ENCODE measurements around the gene INSRR.

INSRR gene

DNA sequence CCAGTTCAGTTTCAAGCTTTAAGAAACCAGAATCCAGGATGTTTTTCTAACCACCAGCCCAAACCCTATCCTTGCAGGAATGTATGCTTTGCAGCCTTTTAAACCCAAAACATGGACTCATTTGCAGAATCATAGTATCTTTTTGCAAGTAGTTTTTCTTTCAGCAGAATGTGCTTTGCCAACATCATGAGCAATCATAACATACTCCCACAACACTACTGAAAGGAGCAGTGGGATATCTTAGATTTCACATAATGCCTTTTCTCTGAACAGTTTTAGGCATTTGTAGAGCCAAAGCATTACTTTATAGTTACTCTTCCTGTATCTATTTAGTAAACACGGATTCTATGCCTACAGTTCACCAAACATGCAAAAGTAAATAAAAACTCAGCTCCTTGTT is 32.3 kb downstream of the INSRR start:
- no peak for DNase-seq (ENCODE audit: low spot score)

DNA sequence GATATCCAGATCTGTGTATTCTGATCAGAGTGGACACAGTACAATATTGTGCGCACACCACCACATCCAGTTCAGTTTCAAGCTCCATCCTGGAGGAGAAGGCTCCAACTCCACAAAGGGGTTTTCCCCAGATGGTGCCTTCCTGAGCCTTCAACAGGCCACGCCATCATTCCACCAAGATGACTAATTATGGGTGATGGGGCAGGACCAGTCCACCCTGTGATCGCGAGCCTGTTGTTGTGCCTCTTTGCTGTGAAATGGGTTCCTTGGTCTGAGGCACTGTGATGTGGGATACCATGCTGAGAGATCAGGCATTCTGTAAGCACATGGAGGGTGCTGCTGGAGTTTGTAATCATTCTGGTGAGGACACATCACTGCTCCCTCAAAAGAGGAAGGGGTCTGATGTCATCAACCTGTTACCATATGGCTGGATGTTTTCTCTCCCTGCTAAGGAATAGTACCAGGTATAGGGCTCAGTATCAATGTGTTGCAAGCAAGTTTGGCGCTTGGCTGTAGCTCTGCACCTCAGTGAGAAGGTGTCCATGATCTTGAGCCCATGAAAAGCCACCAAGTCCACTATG is 35.6 kb downstream of the INSRR start:
- DNase-seq (ENCODE audit: low spot score): no peak

DNA sequence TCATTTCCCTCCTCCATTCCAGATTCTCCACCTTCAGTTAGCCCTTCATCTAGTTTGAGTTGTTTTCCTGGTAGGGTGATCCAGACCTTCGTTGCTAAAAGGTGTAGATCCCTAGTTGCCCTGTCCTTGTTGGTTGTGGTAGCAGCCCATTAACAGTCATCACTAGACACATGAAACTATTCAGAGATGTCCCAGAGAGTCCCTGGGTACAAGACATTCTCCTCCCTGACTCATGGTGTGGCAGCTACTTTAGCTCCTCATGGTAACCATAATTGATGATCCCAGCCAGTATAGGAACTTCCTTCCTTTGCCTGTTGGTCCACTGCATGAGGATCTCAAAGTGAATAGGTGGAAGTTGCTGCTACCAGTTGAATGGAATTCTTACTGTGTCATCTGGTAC is 36.2 kb downstream of the INSRR start:
- DNase-seq (ENCODE audit: low spot score): no peak

DNA sequence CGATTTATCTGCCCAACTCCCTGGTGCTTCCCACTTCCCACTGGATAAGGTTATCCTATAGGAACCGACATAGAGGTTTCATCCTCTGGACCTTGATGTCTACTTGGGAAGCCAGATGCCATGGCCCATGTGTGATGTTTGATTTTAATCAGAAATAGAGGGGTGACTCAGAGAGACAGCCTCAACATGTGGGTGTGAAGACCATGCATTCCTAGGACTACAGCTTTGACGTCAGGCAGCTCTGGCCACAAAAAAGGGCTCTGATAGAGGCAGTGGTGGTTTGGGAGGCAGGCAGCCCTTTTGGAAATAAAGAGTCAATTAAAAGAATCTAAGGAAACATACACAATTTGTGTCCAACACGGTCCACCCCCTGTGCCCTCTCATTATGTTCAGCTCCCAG is 37.1 kb downstream of the INSRR start:
- DNase-seq (ENCODE audit: low spot score): no peak

DNA sequence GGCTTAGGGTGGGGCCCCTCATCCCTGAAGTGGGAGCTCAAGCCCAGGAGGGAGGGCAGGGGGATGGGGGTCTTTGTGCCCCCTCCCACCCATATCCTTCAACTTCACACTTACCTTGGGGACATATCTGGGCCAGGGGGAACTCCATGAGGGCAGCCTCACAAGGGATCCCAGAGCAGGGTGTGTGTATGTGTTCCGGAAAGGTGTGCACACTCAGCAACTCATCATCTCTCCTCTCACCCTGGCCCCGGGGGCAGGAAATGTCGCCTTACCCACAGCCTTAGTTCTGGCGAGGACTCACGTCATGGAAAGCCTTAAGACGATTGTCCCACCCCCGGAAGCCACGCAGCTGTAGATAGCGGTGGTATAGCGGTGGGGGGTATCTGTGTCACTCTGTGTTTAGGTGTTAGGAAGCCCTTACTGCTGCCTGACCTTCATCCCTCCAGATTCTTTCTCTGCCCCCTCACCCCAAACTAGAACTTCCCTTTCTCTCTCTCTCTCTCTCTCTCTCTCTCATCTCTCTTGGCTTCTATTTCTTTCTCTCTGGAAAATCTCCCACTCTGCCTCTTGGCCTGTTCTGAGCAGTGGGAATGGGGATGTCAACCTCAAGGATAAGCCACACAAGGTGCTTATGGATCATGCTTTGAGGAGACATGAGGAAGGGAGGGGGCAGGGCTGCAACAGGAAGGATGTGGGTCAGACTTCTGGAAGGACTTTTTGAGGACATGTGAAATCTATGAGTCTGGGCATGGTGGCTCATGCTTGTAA is 42.2 kb downstream of the INSRR start, which contains the start of gene SH2D2A:
TSS of gene SH2D2A (minus strand) at position 288 of the 768 bp plus-strand sequence. CDS start at position 148, 140 bp downstream.
- DNase-seq (ENCODE audit: low spot score): peak; percentile 94

DNA sequence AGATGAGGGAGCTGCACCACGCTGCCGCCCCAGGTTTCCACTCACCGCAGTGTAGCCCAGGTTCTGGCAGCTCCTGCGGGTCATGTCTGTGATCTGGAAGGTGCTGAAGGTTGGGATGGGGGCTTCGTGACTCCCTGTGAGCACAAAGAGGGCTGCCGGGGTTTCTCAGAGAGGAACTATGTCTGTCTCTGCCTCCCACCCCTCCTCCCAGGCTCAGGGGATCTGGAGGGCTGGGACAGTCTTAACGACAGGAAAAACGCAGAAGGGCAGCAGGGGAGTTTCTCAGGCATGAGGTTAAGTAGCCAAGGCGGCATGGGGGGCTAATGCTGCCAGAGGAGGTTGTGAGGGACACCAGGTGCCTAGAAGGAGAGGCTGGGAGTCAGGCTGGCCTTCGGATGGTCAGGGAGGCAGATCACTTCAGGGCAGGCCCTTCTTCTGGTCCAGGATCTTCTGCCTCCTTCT is 42.9 kb downstream of the INSRR start:
- no peak for DNase-seq (ENCODE audit: low spot score)

DNA sequence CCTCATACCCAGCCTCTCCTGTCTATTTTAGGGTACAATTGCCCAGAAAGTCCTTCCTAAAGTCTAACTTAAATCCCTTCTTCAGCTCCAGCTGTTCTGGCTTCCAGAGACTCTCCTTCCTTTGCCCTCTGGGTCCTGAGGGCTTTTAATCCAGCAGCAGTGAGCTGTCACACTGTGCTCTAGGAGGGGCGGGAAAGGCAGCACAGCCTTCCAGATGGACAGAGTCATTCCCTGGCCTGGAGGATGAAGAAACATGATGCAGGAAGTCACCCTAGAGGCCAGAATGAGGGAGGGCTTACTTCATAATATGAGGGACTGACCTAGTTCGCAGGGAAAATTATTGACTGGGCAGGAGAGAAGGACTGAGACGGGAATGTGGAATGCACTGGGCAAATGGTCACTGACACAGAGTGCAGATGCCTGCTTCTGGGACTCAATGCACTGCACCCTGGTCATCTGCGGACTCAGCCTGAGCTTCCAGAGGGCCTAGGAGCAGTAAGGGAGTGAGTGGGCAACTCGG is 43.5 kb downstream of the INSRR start:
- DNase-seq (ENCODE audit: low spot score): no peak

DNA sequence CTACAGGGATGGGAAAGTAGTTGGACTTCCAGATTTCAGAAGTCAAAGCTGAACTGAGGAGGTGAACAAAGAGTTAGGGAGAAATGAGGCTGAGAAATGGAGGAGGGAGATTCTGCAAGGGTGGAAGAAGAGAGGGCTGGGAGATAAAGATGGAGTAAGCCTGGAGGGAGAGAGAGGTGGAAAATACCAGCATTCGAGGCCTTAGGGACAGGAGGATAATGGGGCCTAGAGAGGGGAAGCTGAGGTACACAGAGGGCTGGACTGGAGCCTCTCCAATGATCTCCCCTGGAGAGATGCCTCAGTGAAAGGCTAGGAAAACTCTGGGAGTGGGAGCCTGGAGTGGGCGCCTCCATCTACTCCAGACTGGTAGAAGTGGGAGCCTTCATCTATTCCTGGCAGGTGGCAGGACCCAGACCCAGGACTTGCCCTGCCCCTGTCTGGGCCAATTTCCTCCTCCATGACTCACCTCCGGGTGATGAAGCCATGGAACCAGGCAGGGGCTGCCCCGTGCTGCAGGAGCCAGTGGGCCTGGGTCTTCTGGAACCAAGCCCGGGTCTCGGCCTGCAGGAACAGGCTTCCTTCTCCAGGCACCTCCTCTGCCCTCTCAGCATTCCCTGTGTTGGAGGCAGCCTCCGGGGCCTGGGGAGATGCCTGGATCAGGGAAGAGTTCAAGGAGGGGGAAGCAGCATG is 44.2 kb downstream of the INSRR start:
- DNase-seq (ENCODE audit: low spot score): peak; percentile 59

DNA sequence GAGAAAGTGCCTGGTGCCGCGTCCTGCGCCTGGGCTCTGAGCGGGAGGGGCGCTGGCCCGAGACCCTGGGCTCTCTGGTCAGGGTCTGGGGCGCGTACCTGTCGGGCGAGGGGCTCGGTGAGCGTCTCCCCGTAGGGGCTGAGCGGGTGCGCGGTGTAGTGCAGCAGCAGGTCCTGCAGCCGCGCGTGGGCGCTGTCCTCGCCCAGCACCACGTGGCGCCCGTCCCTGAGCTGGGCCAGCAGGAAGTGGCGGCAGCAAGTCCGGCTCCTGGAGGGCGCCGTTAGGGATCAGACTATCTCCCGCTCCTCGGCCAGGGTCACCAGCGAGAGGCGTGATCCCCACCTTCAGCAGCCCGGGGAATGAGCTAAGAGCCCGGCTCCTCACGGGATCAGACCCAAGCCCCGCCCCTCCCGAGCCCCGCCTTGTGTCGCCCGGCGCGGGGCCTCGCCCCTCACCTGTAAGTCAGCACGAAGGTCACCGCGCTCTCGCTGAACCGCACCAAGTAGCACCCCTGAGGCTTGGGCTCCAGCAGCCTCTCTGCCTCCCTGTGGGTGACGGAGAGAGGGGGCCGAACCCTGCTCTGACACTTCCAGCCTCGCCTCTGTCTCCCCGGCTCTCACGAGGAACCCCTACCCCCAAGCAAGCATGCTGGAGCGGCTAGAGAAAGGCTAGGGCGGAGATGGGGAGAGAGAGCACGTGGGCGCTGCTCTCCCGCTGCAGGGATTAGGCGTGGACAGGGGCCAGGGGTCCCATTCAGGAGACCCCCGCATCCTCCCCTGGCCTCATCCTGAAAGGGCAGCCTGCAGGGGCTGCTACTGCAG is 45.0 kb downstream of the INSRR start:
- DNase-seq (ENCODE audit: low spot score): peak; percentile 67

DNA sequence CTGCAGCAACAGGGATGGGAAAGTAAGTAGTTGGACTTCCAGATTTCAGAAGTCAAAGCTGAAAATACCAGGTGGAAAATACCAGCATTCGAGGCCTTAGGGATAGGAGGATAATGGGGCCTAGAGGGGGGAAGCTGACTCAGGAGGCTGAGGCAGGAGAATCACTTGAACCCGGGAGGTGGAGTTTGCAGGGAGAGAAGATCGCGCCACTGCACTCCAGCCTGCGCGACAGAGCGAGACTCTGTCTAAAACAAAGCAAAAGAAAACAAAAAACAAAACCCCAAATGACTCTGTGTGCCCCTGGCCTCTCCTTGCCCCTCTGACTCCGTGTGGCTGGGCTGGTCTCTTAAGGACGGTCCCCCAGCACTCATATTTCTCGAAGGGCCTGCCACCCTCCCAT is 45.6 kb downstream of the INSRR start:
- no peak for DNase-seq (ENCODE audit: low spot score)

DNA sequence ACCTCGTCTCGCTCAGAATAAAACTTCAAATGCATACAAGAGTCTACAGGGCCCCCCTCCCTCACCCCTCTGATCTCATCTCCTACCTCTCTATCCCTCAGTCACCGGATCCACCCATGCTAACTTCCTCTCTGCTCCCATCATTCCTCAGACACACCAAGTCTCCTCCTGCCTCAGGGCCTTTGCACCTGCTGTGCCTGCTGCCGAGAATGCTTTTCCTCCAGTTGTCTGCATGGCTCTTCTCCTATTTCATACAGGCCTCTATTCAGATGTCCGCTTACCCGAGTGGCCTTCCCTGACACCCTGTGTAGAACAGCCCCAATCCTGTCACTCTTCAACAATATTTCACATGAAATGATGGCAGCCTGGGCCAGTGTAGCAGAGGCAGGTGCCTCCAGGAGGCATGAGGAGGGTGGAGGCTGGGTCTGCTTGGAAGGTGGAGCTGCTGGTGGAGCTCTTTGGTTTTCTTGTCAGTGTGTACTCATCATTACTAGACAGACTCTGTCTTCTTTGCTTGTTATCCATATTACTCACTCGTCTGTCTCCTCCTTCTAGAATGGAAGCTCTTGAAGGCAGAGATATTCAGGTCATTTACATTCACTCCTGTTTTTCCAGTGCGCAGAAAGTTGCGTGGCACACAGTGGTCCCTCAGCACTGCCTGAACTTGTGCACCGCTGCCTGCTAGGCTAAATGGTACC is 46.5 kb downstream of the INSRR start:
- DNase-seq (ENCODE audit: low spot score): no peak

DNA sequence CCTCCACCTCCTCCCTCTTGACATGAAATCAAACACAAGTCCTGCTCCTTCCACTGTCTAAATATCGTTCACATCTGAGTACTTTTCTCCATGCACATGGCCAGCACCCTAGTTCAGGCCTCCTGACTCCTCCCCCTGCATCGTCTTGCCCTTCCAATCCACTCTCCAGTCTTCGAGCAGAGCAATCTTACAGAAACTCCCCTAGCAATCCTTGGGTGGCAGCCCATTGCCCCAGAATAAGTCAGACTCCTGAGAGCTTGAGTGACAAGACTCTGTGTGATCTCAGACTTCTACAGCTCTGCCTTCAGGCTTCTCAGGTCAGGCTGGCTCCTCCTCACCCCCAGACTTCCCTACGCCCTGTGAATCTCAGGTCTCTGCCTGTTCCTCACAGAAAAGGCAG is 47.7 kb downstream of the INSRR start:
- no peak for DNase-seq (ENCODE audit: low spot score)

DNA sequence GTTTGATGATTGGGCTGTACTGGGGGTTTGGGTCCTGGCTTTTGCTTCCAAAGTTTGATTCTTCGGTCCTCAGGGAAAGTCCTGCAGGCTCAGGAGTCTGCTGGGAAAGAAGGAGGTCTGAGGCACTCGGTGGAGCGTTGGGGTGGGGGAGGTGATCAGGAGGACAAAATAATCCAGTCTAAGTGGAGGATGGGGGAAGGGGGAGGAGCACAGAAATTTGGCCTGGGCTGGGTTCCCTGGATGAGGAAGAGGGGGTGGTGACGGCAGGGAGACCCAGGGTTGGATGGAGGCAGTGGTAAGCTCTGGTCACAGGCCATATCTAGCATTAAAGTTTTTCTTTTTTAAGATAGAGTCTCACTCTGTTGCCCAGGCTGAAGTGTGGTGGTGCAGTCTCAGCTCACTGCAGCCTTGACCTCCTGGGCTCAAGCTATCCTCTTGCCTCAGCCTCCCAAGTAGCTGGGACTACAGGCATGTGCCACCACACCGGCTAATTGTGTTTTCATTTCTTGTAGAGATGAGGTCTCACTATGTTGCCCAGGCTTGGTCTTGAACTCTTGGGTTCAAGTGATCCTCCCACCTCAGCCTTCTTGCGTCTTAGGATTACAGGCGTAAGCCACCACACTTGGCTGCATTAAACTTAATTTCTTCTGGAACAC is 49.1 kb downstream of the INSRR start:
- DNase-seq (ENCODE audit: low spot score): no peak

DNA sequence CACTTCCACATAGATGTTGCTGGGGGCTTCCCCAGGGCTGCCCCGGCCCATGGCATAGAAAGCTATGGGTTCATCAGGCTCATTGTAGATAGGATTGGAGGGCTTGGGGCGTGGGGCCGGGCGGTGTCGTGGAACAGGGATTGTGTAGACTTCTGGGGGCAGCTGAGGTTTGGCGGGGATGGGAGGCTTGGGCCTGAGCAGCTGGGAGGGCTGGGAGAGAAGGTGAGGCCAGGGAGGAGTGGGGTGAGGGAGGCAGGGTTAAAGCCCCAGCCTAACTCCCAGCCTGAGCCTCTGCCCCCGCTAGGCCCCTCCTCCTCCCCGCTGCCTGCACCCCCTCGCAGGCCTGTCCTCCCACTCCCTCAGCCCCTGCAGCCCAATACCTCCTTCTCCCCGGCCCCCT is 49.6 kb downstream of the INSRR start:
- no peak for DNase-seq (ENCODE audit: low spot score)

DNA sequence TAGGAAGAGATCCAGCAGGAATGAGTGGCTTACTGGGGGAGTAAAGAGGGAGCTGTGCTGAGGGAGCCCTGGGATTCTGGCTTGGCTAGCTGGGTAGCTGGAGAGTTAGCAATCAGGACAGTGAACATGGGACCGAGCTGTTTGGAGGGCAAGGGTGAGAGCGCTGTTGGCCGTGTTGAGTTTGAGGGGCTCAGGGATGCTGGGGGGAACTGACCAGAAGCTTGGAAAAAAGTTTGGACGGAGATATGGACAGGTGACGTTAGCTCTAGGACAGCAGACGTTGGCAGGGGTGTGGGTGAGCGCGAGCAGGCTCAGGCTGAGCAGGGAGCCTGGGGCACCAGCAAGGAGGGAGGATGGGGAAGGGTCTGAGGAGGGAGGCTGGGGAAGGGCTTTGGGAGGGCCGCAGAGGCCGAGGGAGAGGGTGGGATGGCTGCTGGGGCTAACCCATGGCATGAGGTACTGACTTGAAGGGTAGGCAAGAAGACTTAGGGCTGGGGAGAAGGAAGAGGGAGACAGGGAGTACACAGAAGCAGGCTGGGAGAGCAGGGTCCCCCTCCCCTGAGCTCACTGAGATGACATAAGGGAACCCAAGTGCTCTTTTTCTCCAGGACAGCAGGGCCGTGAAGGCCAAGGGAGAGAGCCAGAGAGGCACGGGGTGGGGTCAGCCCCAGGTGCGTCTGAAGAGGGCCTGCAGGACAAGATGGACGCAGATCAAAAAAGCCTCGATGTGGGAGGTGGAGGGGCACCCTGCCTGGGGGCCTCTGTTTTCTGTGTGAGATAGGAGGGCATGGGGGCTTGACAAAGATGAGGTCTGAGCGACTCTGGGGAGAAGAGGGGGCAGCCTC is 50.5 kb downstream of the INSRR start:
- DNase-seq (ENCODE audit: low spot score): no peak

DNA sequence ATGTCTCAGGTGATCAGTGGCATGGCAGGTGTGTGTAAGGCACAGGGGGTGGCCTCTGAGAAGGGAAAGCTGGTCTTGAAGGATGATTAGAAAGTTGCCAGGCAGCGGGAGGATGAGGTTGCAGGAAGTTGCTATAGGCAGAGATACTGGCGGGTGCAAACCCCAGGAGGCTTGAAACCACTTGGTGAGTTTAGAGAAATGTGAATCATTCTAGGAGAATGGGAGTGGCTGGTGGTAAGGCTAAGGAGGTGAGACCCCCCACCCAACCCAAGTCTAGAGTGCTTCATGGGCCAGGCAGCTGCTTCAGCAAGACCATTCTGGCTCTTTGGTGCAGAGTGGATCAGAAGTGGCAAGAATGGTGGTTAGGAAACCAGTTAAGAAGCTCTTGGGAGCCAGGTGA is 51.3 kb downstream of the INSRR start:
- peak; percentile 73 for DNase-seq (ENCODE audit: low spot score)

DNA sequence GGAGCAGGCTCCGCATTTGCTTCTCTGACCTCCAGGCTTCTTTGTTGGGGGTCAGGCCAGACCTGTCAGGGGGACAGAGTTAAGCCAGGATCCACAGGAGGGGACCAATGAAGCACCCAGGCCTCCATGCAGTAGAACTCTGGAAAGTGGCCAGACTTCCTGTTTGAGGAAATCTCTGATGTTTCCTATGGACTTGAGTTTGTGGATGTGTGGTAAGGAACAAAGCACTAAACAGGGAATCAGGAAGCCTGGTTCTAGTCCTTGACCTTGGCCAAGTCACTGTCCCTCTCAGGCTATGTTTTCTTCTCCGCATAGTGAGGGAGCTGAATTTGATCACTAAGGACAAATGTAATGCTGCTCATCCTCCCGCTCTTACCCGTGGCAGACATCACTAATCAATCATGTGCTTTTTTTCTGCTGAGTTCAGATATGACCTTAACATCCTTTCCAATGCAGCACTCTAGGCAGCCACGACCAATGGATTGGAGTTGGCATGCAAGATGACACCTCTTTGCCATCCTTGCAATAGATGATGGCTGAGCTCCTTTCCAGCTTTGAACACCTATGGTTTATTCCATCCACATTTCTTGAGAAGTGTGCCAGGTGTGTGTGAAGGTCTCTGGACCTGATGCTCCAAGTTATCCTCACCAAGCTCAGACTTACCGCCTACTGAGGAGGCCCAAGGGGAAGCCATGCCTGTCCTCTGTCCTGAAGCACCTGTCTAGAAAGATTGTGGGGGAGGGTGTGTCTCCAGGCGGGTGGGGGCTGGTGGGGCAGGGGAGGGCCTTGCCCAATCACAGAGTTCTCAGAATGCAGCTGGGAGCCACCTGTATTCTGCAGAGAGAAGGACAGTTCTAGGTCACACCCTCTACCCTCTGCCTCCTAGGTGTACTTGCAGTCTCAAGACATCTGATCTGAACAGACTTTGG is 52.1 kb downstream of the INSRR start:
- no peak for DNase-seq (ENCODE audit: low spot score)

DNA sequence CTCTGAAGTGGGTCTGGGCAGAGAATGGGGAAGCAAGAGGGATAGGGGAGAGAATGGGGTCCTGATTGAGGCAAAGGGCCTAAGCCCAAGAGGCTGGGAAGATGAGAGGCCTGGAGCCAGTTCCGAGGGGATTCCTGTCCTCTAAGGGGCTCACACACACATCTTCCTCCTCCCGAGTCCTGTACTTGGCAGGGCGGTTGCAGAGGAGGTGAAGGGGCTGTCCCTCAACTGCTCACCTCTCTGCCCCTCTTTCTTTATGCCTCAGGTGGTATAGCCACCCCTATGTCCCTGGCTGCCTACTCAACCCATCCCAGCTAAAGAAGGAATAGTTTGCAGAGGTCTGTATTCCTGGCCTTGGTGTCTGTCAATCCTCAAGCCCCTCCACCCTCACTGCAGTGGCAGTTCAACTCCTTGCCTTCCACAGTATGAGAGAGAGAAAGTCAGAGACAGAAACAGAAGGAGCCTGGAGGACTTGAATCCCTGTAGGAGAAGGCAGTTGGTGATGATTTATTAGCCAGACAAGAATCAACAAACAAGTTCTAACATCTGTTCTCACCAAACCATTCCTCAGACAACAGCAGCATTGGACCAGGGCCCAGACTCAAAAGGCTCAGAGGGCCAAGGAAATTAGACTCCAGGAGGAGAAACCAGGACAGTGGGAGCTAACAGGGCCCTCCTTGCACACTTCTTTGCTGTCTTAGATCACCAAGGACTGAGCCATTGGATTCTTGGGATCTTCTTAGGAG is 53.0 kb downstream of the INSRR start:
- DNase-seq (ENCODE audit: low spot score): no peak
